HG03097 (cell line): ENCODE measurements around the gene GINS2.

Source experiments
- ATAC-seq: cut with Tn5 transposase; IDR thresholded peaks from one replicate; pipeline ENCODE4 v1.9.1; 2021; ENCODE audit not compliant: unreplicated experiment, low FRiP score

Gene GINS2

DNA sequence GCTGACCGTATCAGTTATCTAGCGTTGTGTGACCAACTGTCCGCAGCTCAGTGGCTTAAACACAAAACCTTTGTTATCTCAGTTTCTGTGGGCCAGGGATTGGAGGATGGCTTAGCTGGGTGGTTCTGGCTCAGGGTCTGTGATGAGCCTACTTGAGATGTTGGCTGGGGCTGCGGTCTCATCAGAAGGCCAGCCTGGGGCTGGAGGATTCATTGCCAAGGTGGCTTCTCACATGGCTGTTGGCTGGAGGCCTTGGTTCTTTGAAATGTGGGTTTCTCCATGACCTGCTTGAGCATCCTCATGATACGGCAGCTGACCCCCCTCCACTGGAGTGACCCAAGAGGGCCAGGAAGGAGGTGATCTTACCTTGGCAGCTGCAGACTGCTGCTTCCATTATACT, 58.9 kb downstream of the GINS2 start:
- no peak for ATAC-seq

DNA sequence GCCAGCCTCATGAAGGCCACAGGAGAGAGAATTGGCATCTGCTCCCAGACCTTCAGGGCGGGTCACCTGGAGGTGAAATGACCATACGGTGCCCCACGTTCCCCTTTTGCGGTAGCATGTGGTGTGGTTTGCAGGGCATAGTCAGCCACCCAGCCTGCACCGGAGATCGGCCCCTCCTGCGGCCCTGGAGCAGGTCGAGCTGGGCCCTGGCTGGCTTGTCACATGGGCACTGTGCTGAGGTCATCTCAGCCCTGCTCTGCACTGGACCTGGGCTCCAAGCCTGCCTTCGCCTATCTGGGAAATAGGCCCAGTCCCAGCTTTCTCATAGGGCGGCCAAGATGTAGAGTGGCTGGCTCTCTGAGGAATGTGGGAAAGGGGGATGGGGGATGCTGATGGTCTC, 59.4 kb downstream of the GINS2 start:
- ATAC-seq, result no peak

DNA sequence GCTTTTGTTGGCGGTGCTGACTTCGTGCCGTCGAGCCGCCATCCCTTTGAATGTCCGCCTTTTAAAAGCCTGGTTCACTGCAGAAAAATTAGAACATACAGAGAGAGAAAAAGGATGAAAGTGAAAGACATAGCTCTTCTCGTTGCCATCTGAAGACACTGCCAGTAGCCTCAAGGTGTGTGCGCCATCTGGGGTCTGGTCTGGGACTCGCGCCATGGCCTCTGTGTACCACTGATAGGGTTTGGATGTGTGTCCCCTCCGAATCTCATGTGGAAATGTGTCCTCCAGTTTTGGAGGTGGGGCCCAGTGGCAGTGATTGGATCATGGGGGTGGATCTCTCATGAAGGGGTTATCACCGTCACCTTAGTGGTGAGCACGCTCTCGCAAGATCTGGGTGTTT, 60.1 kb downstream of the GINS2 start:
- no peak for ATAC-seq

DNA sequence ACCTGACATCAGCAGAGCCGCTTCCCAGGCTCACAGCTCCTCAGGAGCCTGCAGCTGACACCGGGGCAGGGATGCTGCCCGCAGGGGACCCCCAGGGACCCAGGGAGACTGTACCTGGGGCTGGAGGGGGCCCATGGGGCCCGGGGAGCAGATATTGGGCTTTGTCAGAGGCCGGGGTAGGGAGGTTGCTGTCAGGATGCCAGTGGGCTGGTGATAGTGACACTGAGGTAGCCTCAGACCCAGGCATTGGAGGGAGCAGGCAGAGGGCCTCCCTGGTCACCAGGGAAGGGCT, 60.5 kb downstream of the GINS2 start:
- ATAC-seq, result no peak

DNA sequence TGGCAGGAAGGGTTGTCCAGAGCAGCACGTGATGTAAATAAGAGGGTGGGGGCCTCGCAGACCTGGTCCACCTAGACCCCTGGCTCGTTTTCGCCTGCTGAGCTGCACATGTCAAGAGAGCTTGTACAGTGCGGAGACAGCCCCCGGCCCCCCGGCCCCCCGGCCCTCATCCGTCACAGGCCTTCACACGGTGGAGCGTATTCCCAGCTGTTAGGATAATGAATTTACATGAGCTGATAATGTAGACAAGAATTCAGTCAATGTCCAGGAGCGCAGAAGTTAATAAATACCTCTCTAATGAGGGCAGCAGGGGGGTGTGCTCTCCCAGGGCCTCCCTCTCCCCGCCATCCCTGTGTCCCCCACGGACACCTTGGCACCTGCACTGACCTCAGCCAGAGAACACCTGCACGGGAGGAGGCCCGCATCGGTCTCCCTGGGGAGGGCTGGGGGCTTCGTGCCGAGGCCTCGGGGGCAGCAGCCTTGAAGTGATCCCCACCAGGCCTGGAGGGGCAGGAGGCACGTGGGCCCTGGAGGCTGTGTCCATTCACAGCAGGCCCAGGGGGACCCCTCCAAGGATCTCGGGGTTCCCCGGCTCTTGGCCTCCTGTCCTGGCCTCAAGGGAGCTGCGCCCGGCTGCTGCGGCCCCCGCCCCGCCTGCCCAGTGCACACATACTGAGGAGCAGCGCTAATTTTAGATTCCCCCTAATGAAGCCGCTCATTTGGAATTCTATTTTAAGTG, 61.1 kb downstream of the GINS2 start:
- no peak for ATAC-seq

DNA sequence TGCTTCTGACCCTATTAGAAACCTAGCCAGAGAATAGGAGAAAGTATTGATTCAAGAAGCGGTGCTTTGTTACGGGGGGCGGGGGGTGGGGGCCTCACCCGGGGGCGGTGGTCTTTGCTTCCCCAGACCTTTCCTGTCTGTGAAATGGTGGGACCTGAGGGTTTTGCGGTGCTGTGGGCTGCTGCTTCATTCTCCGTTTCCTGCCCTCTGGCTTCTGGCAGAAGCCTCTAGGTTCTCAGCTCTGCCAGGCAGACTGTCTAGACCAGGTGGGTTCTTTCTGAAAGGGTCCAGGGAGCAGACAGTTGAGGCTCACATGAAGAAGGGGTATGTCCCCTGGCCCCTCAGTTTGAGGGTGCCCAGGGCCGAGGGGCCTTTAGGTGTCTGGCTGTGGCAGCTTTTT, 61.7 kb downstream of the GINS2 start:
- no peak for ATAC-seq
